ENCODE data around the gene CERS3. TPM values are rescaled to one million over a fixed set of nuclear protein-coding genes. Genes with fewer than 3 reads are reported as not detected.

CERS3 gene
- polyA plus RNA-seq, 1 experiment = not detected

DNA sequence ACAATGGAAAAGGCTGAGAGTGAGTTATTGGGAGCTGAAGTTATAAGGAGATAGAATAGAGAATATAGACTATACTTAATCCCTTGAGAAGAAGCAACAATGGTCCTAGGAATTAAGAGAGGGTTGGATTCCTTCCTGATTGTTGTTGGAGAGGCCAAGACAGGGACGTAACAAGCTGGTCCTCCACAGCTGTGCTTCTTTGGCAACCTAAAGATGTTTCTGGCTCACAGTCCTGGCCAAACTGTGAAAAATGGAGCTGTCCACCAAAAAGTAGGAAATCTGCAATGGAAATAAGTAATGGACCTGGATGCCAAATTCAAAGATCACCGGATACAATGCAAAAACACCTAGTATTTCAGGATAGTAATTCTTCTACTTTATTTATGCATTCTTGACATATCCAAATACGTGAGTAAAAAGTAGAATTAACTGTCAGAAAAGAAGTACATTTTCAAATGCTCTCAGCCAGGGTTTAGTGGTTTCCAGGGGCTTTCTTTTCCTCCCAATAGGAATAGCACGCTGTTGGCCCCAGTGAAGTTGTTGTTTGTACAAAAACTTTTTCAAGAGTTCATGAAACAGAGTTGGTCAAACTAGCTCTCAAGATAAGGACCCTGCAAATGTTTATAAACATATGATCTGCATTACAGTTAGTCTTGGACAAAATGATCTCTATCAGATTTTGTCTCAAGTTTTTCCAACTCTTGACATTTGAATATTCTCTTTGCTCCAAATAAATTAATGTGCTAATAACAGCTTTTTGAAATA is 28.3 kb downstream of the CERS3 start:
- POLR2A ChIA-PET = no interaction called here

DNA sequence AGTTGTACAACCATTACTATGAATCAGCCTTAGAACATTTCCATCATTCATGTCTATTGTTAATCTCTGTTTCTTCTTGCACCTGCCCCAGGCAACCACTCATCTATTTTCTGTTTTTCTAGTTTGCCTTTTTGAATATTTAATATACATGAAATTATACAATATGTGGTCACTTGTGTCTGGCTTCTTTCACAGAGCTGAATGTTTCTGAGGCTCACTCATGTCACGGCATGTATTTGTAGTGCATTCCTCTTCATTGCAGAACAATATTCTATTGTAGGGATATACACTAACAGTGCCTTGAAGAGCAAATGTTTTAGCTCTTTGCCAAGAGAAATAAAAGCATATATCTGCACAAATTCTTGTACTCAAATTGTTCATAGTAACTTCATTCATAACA is 32.9 kb downstream of the CERS3 start:
- Histone ChIP-seq H3K9me3 (ENCODE audit: control insufficient read depth, insufficient read depth, low read length) (no peaks in the 10 kb centered on the region), H3K27me3 (ENCODE audit: control insufficient read depth, insufficient read depth, low read length) (no peaks in the 10 kb centered on the region), H3K27ac (ENCODE audit: low read depth, low read length) (no peak overlapping the region), H3K4me3 (ENCODE audit: low read depth, low read length) (no peak overlapping the region)
- POLR2A ChIA-PET = no interaction called here
- TF ChIP-seq, protein P1, sequence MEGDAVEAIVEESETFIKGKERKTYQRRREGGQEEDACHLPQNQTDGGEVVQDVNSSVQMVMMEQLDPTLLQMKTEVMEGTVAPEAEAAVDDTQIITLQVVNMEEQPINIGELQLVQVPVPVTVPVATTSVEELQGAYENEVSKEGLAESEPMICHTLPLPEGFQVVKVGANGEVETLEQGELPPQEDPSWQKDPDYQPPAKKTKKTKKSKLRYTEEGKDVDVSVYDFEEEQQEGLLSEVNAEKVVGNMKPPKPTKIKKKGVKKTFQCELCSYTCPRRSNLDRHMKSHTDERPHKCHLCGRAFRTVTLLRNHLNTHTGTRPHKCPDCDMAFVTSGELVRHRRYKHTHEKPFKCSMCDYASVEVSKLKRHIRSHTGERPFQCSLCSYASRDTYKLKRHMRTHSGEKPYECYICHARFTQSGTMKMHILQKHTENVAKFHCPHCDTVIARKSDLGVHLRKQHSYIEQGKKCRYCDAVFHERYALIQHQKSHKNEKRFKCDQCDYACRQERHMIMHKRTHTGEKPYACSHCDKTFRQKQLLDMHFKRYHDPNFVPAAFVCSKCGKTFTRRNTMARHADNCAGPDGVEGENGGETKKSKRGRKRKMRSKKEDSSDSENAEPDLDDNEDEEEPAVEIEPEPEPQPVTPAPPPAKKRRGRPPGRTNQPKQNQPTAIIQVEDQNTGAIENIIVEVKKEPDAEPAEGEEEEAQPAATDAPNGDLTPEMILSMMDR (IDR thresholded peaks at IDR 0.05; ENCODE audit: low read depth, low read length) = no peak
- DNase-seq (ENCODE audit: low read depth, low spot score) = no peak
- CTCF ChIA-PET = no interaction called here

More for the DNA sequence above, 28.3 kb downstream of the CERS3 start:
- TF ChIP-seq, protein P1 (IDR thresholded peaks at IDR 0.05; ENCODE audit: low read depth, low read length) = no peak
- H3K9me3 ChIP-seq (ENCODE audit: control insufficient read depth, insufficient read depth, low read length) = no peaks in the 10 kb centered on the region
- DNase-seq (ENCODE audit: low read depth, low spot score) = no peak
- CTCF ChIA-PET = no interaction called here
- H3K27me3 ChIP-seq (ENCODE audit: control insufficient read depth, insufficient read depth, low read length) = no peaks in the 10 kb centered on the region
- H3K4me3 ChIP-seq (ENCODE audit: low read depth, low read length) = no peak overlapping the region
- no peak overlapping the region for H3K27ac ChIP-seq (ENCODE audit: low read depth, low read length)

DNA sequence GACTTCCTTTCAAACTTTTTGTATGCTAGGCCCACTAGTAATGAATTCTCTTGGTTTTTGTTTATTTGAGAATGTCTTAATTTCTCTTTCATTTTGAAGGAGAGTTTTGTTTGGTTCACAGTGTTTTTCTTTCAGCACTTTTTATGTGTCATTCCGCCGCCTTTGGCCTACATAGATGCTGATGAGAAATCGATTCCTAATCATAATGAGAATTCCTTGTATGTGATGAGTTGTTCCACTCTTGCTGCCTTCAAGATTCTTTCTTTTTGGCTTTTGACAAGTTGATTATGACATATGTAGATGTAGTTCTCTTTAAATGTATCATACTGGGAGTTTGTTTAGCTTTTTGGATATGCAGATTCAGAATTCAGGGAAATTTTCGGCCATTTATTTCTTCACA is 35.5 kb downstream of the CERS3 start:
- Histone ChIP-seq H3K9me3 (ENCODE audit: control insufficient read depth, insufficient read depth, low read length) (no peaks in the 10 kb centered on the region), H3K27ac (ENCODE audit: low read depth, low read length) (no peak overlapping the region), H3K27me3 (ENCODE audit: control insufficient read depth, insufficient read depth, low read length) (no peaks in the 10 kb centered on the region), H3K4me3 (ENCODE audit: low read depth, low read length) (no peak overlapping the region)
- CTCF ChIA-PET = no interaction called here
- no peak for DNase-seq (ENCODE audit: low read depth, low spot score)
- POLR2A ChIA-PET = no interaction called here
- TF ChIP-seq, protein P1 (IDR thresholded peaks at IDR 0.05; ENCODE audit: low read depth, low read length) = no peak

DNA sequence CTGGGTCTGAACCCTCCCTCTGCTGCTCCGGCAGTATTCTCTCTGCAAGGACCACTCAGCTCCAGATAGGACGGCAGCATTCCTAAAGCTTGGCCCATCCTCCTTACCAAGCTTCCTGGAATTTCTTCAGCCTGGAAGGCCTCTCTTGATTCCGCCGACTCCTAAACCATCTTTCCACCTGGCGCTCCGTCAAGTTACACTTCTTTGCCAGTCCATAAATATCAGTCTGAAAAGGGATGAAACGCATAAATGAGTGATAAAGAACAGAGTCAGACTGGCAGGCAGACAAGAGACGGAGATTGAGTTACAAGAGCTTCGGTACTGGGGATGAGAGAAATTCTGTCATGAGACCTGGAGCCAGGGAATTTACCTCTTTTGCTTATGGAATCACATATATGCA is 44.3 kb downstream of the CERS3 start:
- Histone ChIP-seq H3K27ac (ENCODE audit: low read depth, low read length) (no peak overlapping the region), H3K27me3 (ENCODE audit: control insufficient read depth, insufficient read depth, low read length) (no peaks in the 10 kb centered on the region), H3K4me3 (ENCODE audit: low read depth, low read length) (no peak overlapping the region), H3K9me3 (ENCODE audit: control insufficient read depth, insufficient read depth, low read length) (no peaks in the 10 kb centered on the region)
- CTCF ChIA-PET = interaction anchor here (1.5 kb wide), 1 partner anchor 134 kb away, joined by 5 read pairs; no protein-coding TSS in a partner anchor
- DNase-seq (ENCODE audit: low read depth, low spot score) = no peak
- TF ChIP-seq, protein P1 (IDR thresholded peaks at IDR 0.05; ENCODE audit: low read depth, low read length) = no peak
- POLR2A ChIA-PET = no interaction called here

DNA sequence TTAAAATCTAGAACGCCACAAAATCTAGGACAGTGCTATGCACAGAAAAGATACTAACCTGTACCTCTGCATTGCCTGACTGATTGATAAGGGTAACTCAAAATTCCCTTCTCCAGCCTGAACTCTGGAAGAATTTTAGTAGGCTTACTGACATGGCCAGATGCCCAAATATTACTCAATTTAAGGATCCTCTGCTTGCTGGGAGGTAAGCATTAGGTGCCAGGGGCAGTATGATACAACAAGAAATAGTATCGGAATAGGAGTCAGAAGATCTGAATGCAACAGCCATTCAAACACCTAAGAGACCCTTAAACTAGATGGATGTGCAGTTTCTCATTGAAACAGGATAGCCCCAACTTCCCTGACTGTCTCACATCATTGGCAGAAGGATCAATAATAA is 45.4 kb downstream of the CERS3 start:
- H3K4me3 ChIP-seq (ENCODE audit: low read depth, low read length) = no peak overlapping the region
- CTCF ChIA-PET = no interaction called here
- no peaks in the 10 kb centered on the region for H3K9me3 ChIP-seq (ENCODE audit: control insufficient read depth, insufficient read depth, low read length)
- TF ChIP-seq, protein P1 (IDR thresholded peaks at IDR 0.05; ENCODE audit: low read depth, low read length) = no peak
- no peaks in the 10 kb centered on the region for H3K27me3 ChIP-seq (ENCODE audit: control insufficient read depth, insufficient read depth, low read length)
- DNase-seq (ENCODE audit: low read depth, low spot score) = no peak
- H3K27ac ChIP-seq (ENCODE audit: low read depth, low read length) = no peak overlapping the region
- POLR2A ChIA-PET = no interaction called here

Measured in AG04450 (cell line).